Left ventricle myocardium inferior (tissue), 1 donor: Measurements from ENCODE around the gene DIDO1. TPM values are rescaled to one million over a fixed set of nuclear protein-coding genes. Genes with fewer than 3 reads are reported as not detected.

Experiments used
- DNase-seq: peaks from one replicate; pipeline ENCODE4 v3.0.0-alpha.2; 2020
- H3K27ac ChIP-seq: fragments of 200-600 bp; replicated peaks from 2 replicates; pipeline ENCODE4 v1.8.0; 2021
- H3K27me3 ChIP-seq: fragments of 200-600 bp; 2 replicates; pipeline ENCODE4 v1.8.0; 2021; ENCODE audit warnings: low read depth
- H3K36me3 ChIP-seq: fragments of 200-600 bp; 2 replicates; pipeline ENCODE4 v1.8.0; 2021
- H3K4me1 ChIP-seq: fragments of 200-600 bp; 2 replicates; pipeline ENCODE4 v1.8.0; 2021
- H3K4me3 ChIP-seq: fragments of 200-600 bp; 2 replicates; pipeline ENCODE4 v1.8.0; 2021; ENCODE audit warnings: mild to moderate bottlenecking, moderate library complexity
- H3K9me3 ChIP-seq: fragments of 200-600 bp; replicated peaks from 2 replicates; pipeline ENCODE4 v1.8.0; 2021
- CTCF ChIP-seq: fragments of 200-600 bp; IDR thresholded peaks from 2 replicates; pipeline ENCODE4 v1.8.0; 2021; ENCODE audit warnings: antibody characterized with exemption, mild to moderate bottlenecking, borderline replicate concordance
- intact Hi-C: fragments of 100-400 bp; cut with micrococcal nuclease; formaldehyde crosslinking; loops from one replicate; pipeline ENCODE4 v1.11.0; 2022
- total RNA-seq: library from RNA; stranded (reverse); fragmentation: NEBNext Ultra II Directional; extraction: Animal tissue kit (Norgen Biotek cat#: 25700); gene quantifications from one replicate; pipeline ENCODE4 v1.2.1, GENCODE V29; 2021
- donor health status: DM: no; HTN: yes; CAD: no; lungs with severe emphysema.

The DIDO1 gene
- total RNA-seq, 1 donor from 2014 or later = 37.0 TPM

GRCh38 chr20:62921119-62921687, 5.1 kb downstream of the DIDO1 start:
- intact Hi-C loops = no loop called here
- no peaks in the 10 kb centered on the region for H3K27me3 ChIP-seq
- no peak overlapping the region for H3K27ac ChIP-seq
- TF ChIP-seq CTCF = peak; percentile 65
- no peaks in the 10 kb centered on the region for H3K9me3 ChIP-seq
- H3K4me3 ChIP-seq = no peak overlapping the region
- peaks cover 100% of the 10 kb centered on the region for H3K4me1 ChIP-seq
- no peaks in the 10 kb centered on the region for H3K36me3 ChIP-seq
- no peak for DNase-seq

- intact Hi-C loops = no loop called here
- peaks cover 100% of the 10 kb centered on the region for H3K4me1 ChIP-seq
- H3K27me3 ChIP-seq = no peaks in the 10 kb centered on the region
- no peak for DNase-seq
- H3K9me3 ChIP-seq = no peaks in the 10 kb centered on the region
- H3K36me3 ChIP-seq = no peaks in the 10 kb centered on the region
- H3K27ac ChIP-seq = no peak overlapping the region
- no peak overlapping the region for H3K4me3 ChIP-seq
- no peak for TF ChIP-seq CTCF
These were observed 6.2 kb downstream of the DIDO1 start for GRCh38 chr20:62920039-62920645.

- DNase-seq = no peak
- Histone ChIP-seq H3K27ac (no peak overlapping the region), H3K4me3 (no peak overlapping the region), H3K36me3 (no peaks in the 10 kb centered on the region), H3K9me3 (no peaks in the 10 kb centered on the region), H3K27me3 (no peaks in the 10 kb centered on the region), H3K4me1 (peaks cover 100% of the 10 kb centered on the region)
- TF ChIP-seq CTCF = no peak
- intact Hi-C loops = no loop called here
These were observed 7.5 kb downstream of the DIDO1 start for GRCh38 chr20:62918831-62919230.

GRCh38 chr20:62918147-62918546, 8.2 kb downstream of the DIDO1 start:
- Histone ChIP-seq H3K9me3 (no peaks in the 10 kb centered on the region), H3K4me3 (no peak overlapping the region), H3K4me1 (peaks cover 100% of the 10 kb centered on the region), H3K27me3 (no peaks in the 10 kb centered on the region), H3K27ac (no peak overlapping the region), H3K36me3 (peaks cover 3% of the 10 kb centered on the region)
- no peak for DNase-seq
- TF ChIP-seq CTCF = no peak
- intact Hi-C loops = no loop called here

GRCh38 chr20:62917720-62918119, 8.6 kb downstream of the DIDO1 start:
- no peak overlapping the region for H3K4me3 ChIP-seq
- no peak for TF ChIP-seq CTCF

More at GRCh38 chr20:62917720-62918119, 8.6 kb downstream of the DIDO1 start:
- H3K4me1 ChIP-seq = peaks cover 100% of the 10 kb centered on the region
- DNase-seq = no peak
- no peaks in the 10 kb centered on the region for H3K9me3 ChIP-seq
- peaks cover 7% of the 10 kb centered on the region for H3K36me3 ChIP-seq
- no peaks in the 10 kb centered on the region for H3K27me3 ChIP-seq
- no peak overlapping the region for H3K27ac ChIP-seq
- intact Hi-C loops = no loop called here
